Caco-2 (cell line): ENCODE data around the gene GASK1B. TPM values are rescaled to one million over a fixed set of nuclear protein-coding genes. Genes with fewer than 3 reads are reported as not detected.

Experiments
- BruUV-seq: library from RNA; stranded (reverse); fragments of 400-500 nt; replicated peaks from 2 replicates; lab custom pipeline; 2021; lab: Mats Ljungman, UMichigan
- CTCF ChIA-PET: fragments of 300-600 bp; sonication (Branson Sonifier 250); formaldehyde crosslinking; loops from one replicate; lab custom pipeline; 2022; ENCODE audit warnings: antibody characterized with exemption; lab: Charles Lee
- POLR2A ChIA-PET: fragments of 300-600 bp; sonication (Branson Sonifier 250); formaldehyde crosslinking; loops from one replicate; lab custom pipeline; 2022; ENCODE audit warnings: antibody characterized with exemption; lab: Charles Lee
- DNase-seq, 2 experiments: peaks; one replicate each; pipeline versions ENCODE4 v3.0.0 to v3.0.0-alpha.2; 2020 to 2022
- H3K27me3 ChIP-seq: replicated peaks from 2 replicates; pipeline ENCODE4 v1.6.0; 2011; ENCODE audit warnings: low read length; ENCODE audit not compliant: control insufficient read depth, insufficient read depth
- H3K36me3 ChIP-seq: 2 replicates; pipeline ENCODE4 v1.5.1; 2011; ENCODE audit warnings: low read length; ENCODE audit not compliant: control insufficient read depth, insufficient read depth
- H3K4me1 ChIP-seq: fragments of 250-450 bp; sonication (Bioruptor Pico); 2 replicates; pipeline ENCODE4 v1.5.1; 2020; ENCODE audit warnings: mild to moderate bottlenecking
- H3K4me3 ChIP-seq: 2 replicates; pipeline ENCODE4 v1.5.1; 2011; ENCODE audit warnings: low read depth, mild to moderate bottlenecking, control low read depth, low read length
- H3K9me3 ChIP-seq: fragments of 250-450 bp; sonication (Bioruptor Pico); 2 replicates; pipeline ENCODE4 v1.5.1; 2020; ENCODE audit warnings: mild to moderate bottlenecking, moderate library complexity
- H3K27ac Mint-ChIP-seq: one replicate; pipeline ENCODE4 v1.8.0; 2022; ENCODE audit warnings: mixed read lengths; ENCODE audit not compliant: unreplicated experiment
- H3K27me3 Mint-ChIP-seq: one replicate; pipeline ENCODE4 v1.8.0; 2022; ENCODE audit warnings: mixed read lengths; ENCODE audit not compliant: insufficient read depth, unreplicated experiment
- H3K36me3 Mint-ChIP-seq: one replicate; pipeline ENCODE4 v1.8.0; 2022; ENCODE audit warnings: mild to moderate bottlenecking, mixed read lengths; ENCODE audit not compliant: insufficient read depth, unreplicated experiment
- H3K4me1 Mint-ChIP-seq: one replicate; pipeline ENCODE4 v1.8.0; 2022; ENCODE audit warnings: low read depth, mixed read lengths; ENCODE audit not compliant: unreplicated experiment
- H3K4me3 Mint-ChIP-seq: one replicate; pipeline ENCODE4 v1.8.0; 2022; ENCODE audit warnings: mild to moderate bottlenecking, moderate library complexity, mixed read lengths; ENCODE audit not compliant: unreplicated experiment
- H3K9me3 Mint-ChIP-seq: one replicate; pipeline ENCODE4 v1.8.0; 2022; ENCODE audit warnings: mixed read lengths; ENCODE audit not compliant: unreplicated experiment
- intact Hi-C: fragments of 100-400 bp; cut with micrococcal nuclease; formaldehyde crosslinking; loops from one replicate; pipeline ENCODE4 v1.10.0; 2022; ENCODE audit not compliant: unreplicated experiment
- total RNA-seq: library from RNA; stranded (reverse); gene quantifications from 2 replicates; pipeline ENCODE4 v1.2.3, GENCODE V29; 2022
- TF ChIP-seq, protein P1 (sequence below), 2 experiments: fragments of 200-600 bp in 1 of 2; IDR thresholded peaks; 1 replicate in 1 of 2; 2 replicates in 1 of 2; pipeline versions ENCODE4 v1.5.1 to v1.8.0; 2011 to 2022; ENCODE audit warnings: antibody characterized with exemption in 1 of 2, control low read depth in 1 of 2, inconsistent platforms in 1 of 2, low read depth in 1 of 2, low read length in 1 of 2, mild to moderate bottlenecking in 1 of 2, moderate library complexity in 1 of 2; ENCODE audit not compliant: insufficient read depth in 1 of 2, severe bottlenecking in 1 of 2, unreplicated experiment in 1 of 2

Gene GASK1B
- total RNA-seq, 1 experiment from 2014 or later, result 48.5 TPM

- TF ChIP-seq, protein P1, sequence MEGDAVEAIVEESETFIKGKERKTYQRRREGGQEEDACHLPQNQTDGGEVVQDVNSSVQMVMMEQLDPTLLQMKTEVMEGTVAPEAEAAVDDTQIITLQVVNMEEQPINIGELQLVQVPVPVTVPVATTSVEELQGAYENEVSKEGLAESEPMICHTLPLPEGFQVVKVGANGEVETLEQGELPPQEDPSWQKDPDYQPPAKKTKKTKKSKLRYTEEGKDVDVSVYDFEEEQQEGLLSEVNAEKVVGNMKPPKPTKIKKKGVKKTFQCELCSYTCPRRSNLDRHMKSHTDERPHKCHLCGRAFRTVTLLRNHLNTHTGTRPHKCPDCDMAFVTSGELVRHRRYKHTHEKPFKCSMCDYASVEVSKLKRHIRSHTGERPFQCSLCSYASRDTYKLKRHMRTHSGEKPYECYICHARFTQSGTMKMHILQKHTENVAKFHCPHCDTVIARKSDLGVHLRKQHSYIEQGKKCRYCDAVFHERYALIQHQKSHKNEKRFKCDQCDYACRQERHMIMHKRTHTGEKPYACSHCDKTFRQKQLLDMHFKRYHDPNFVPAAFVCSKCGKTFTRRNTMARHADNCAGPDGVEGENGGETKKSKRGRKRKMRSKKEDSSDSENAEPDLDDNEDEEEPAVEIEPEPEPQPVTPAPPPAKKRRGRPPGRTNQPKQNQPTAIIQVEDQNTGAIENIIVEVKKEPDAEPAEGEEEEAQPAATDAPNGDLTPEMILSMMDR (IDR thresholded peaks at IDR 0.05; ENCODE audit: insufficient read depth in 1 of 2, low read depth in 1 of 2, low read length in 1 of 2, severe bottlenecking in 1 of 2, unreplicated experiment in 1 of 2), result peak; percentile 54 to 64
- peak overlapping the region; percentile 89 for H3K4me3 Mint-ChIP-seq
- H3K27me3 Mint-ChIP-seq, result no peaks in the 10 kb centered on the region
- Histone ChIP-seq H3K9me3 (no peaks in the 10 kb centered on the region), H3K4me1 (peaks cover 6% of the 10 kb centered on the region; the same call in 1 of the 2 replicates), H3K36me3 (no peaks in the 10 kb centered on the region), H3K4me3 (peak overlapping the region; percentile 49), H3K27me3 (no peaks in the 10 kb centered on the region)
- peaks cover 3% of the 10 kb centered on the region for H3K4me1 Mint-ChIP-seq
- H3K36me3 Mint-ChIP-seq, result peaks cover 29% of the 10 kb centered on the region
- no TSS peak for BruUV-seq
- H3K9me3 Mint-ChIP-seq, result no peaks in the 10 kb centered on the region
- peak; percentile 64 to 80 for DNase-seq
- ChIA-PET POLR2A (interaction anchor here (1.4 kb wide), 1 partner anchor 40 kb away, joined by 3 read pairs; the partner anchor contains the start of gene TMEM144), CTCF (interaction anchor here (0.6 to 1.4 kb wide), 2 partner anchors 14 to 15 kb away, joined by 4 read pairs; no protein-coding TSS in a partner anchor)
- intact Hi-C loops, result loop anchor here (1.0 to 2.0 kb wide), 4 partner anchors 16 to 76 kb away; partner anchors contain the start of gene TMEM144
- peak overlapping the region; percentile 53 for H3K27ac Mint-ChIP-seq
Observed at GRCh38 chr4:158170691-158171561, 1.9 kb downstream of the GASK1B start.

DNA sequence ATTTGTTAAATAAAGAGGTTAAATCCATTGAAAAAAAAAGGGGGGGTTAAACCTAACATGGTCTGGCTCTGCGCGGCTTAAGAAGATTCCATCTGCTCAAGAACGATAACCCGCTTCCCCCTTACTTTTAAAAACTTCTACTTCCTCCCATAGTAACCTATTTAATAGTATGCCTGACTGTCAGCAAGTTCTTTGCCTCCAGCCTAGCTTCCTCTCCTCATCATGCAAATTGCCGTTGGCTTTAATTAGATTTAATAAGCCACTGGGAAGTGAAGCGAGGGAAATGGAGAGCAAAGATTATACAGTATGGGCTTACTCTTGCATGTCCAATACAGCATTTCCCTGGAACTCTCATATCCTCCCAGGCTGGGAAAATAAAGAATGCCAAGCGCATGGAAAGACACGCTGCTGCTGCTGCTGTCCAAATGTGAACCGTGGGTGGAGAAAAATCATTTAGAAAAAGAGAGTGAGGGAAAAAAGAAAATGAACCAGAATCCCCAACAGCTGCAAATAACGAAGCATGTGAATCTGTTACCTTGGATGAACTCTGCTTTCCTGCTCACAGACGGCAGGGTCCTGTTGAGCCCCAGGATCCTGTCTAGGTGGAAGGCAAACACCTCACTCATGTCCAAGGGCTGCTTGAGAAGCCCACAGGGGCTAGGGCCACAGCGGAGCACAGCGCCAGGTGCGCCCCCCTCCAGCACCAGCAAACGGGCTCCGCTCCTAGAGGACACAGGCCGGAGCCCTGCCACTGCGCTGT lies 2.7 kb downstream of the GASK1B start:
- TF ChIP-seq, protein P1 (IDR thresholded peaks at IDR 0.05; ENCODE audit: insufficient read depth in 1 of 2, low read depth in 1 of 2, low read length in 1 of 2, severe bottlenecking in 1 of 2, unreplicated experiment in 1 of 2), result no peak
- Mint-ChIP-seq H3K27me3 (no peaks in the 10 kb centered on the region), H3K9me3 (no peaks in the 10 kb centered on the region), H3K4me1 (no peaks in the 10 kb centered on the region), H3K4me3 (peak overlapping the region; percentile 89), H3K36me3 (peaks cover 30% of the 10 kb centered on the region), H3K27ac (no peak overlapping the region)
- peaks cover 6% of the 10 kb centered on the region; the same call in 1 of the 2 replicates for H3K4me1 ChIP-seq
- ChIA-PET CTCF (interaction anchor here (1.4 kb wide), 1 partner anchor 14 kb away, joined by 4 read pairs; no protein-coding TSS in a partner anchor), POLR2A (no interaction called here)
- intact Hi-C loops, result loop anchor here (1.0 to 2.0 kb wide), 4 partner anchors 15 to 75 kb away; partner anchors contain the start of gene TMEM144
- no TSS peak for BruUV-seq
- no peak for DNase-seq
- no peaks in the 10 kb centered on the region for H3K36me3 ChIP-seq
- H3K9me3 ChIP-seq, result no peaks in the 10 kb centered on the region
- H3K27me3 ChIP-seq, result no peaks in the 10 kb centered on the region
- peak overlapping the region; percentile 49 for H3K4me3 ChIP-seq

DNA sequence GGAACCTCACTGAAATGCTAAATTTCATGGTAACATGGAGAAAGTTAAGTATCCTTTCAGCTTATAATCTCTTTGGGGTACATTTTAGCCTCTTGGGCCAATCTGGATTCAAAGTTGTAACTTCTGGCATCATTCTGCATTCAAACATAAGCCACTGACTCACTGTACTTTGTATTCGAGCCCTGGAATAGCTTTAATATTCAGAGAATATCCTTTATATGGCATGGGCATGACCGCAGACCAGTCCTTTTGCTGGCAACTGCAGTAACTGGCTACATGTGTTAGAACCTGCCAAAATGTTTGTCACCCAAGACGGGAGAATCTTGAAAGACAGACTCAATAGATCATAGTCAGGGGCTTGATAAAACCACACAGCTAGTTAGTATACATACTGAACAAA lies 3.3 kb downstream of the GASK1B start:
- CTCF ChIA-PET, result no interaction called here
- peak overlapping the region; percentile 89 for H3K4me3 Mint-ChIP-seq
- Histone ChIP-seq H3K4me3 (peak overlapping the region; percentile 49), H3K4me1 (peaks cover 6% of the 10 kb centered on the region; the same call in 1 of the 2 replicates), H3K27me3 (no peaks in the 10 kb centered on the region), H3K36me3 (no peaks in the 10 kb centered on the region), H3K9me3 (no peaks in the 10 kb centered on the region)
- no peaks in the 10 kb centered on the region for H3K9me3 Mint-ChIP-seq
- TF ChIP-seq, protein P1 (IDR thresholded peaks at IDR 0.05; ENCODE audit: insufficient read depth in 1 of 2, low read depth in 1 of 2, low read length in 1 of 2, severe bottlenecking in 1 of 2, unreplicated experiment in 1 of 2), result no peak
- no peak for DNase-seq
- TSS peak; percentile 25 for BruUV-seq
- intact Hi-C loops, result no loop called here
- no peaks in the 10 kb centered on the region for H3K4me1 Mint-ChIP-seq
- no peaks in the 10 kb centered on the region for H3K27me3 Mint-ChIP-seq
- H3K36me3 Mint-ChIP-seq, result peaks cover 35% of the 10 kb centered on the region
- POLR2A ChIA-PET, result no interaction called here
- H3K27ac Mint-ChIP-seq, result no peak overlapping the region
